Esophagus (tissue), 2 donors: ENCODE measurements around the gene HEBP2. TPM values are rescaled to one million over a fixed set of nuclear protein-coding genes. Genes with fewer than 3 reads are reported as not detected.

Source experiments
- H3K27ac ChIP-seq, 2 donors: one replicate each; pipeline ENCODE4 v1.5.1; 2013; ENCODE audit warnings: low read depth in 2 of 2, mild to moderate bottlenecking in 2 of 2, inconsistent platforms in 1 of 2, low read length in 1 of 2, moderate library complexity in 1 of 2
- H3K27me3 ChIP-seq, 2 donors: one replicate each; pipeline ENCODE4 v1.6.1; 2013; ENCODE audit warnings: low read length in 2 of 2, control low read depth in 1 of 2, mild to moderate bottlenecking in 1 of 2; ENCODE audit not compliant: insufficient read depth in 2 of 2, control insufficient read depth in 1 of 2
- H3K36me3 ChIP-seq, 2 donors: one replicate each; pipeline ENCODE4 v1.6.1; 2013; ENCODE audit warnings: low read length in 1 of 2; ENCODE audit not compliant: control insufficient read depth in 2 of 2, insufficient read depth in 2 of 2
- H3K4me1 ChIP-seq, 2 donors: one replicate each; pipeline ENCODE4 v1.6.1; 2013; ENCODE audit warnings: low read length in 1 of 2; ENCODE audit not compliant: control insufficient read depth in 2 of 2, insufficient read depth in 2 of 2
- H3K4me3 ChIP-seq, 2 donors: one replicate each; pipeline ENCODE4 v1.5.1; 2013; ENCODE audit warnings: low read length in 2 of 2, mild to moderate bottlenecking in 2 of 2, low read depth in 1 of 2, moderate library complexity in 1 of 2
- H3K9me3 ChIP-seq, 2 donors: one replicate each; pipeline ENCODE4 v1.6.1; 2013; ENCODE audit warnings: mild to moderate bottlenecking in 2 of 2, low read depth in 1 of 2, low read length in 1 of 2, moderate library complexity in 1 of 2; ENCODE audit not compliant: control insufficient read depth in 2 of 2, insufficient read depth in 1 of 2
- WGBS, 2 donors: extraction: QIAGEN DNeasy Blood & Tissue Kit; methylation state at CpG; one replicate each; pipeline ENCODE4 v1.1.7; 2013; 5-methylcytosine and 5-hydroxymethylcytosine counted together
- polyA plus RNA-seq, 2 donors: library from polyadenylated mRNA; stranded (reverse); fragments of 200-250 nt; gene quantifications; one replicate each; pipeline ENCODE4 v1.2.3, GENCODE V29; 2013
- donor health status: healthy with polysubstance abuse.
- donor health status: Bipolar disorder and iron deficiency.

HEBP2 gene
- polyA plus RNA-seq, 2 donors, result 66.4 to 70.5 TPM

GRCh38 chr6:138467901-138468300 is 63.9 kb downstream of the HEBP2 start:
- H3K27ac ChIP-seq, result no peak overlapping the region
- H3K36me3 ChIP-seq, result peaks cover 0 to 7% of the 10 kb centered on the region in 2 donors
- no peaks in the 10 kb centered on the region for H3K9me3 ChIP-seq

GRCh38 chr6:138468320-138469015 is 64.4 kb downstream of the HEBP2 start:
- no peaks in the 10 kb centered on the region for H3K4me1 ChIP-seq
- no peak overlapping the region for H3K27ac ChIP-seq
- no peaks in the 10 kb centered on the region for H3K9me3 ChIP-seq
- WGBS, 2 donors, result 92% methylated on average over 9 of the region's 9 CpGs
- H3K27me3 ChIP-seq, result no peaks in the 10 kb centered on the region
- H3K36me3 ChIP-seq, result peaks cover 0 to 7% of the 10 kb centered on the region in 2 donors
- no peak overlapping the region for H3K4me3 ChIP-seq

More at GRCh38 chr6:138467901-138468300, 63.9 kb downstream of the HEBP2 start:
- H3K4me3 ChIP-seq, result no peak overlapping the region
- H3K27me3 ChIP-seq, result no peaks in the 10 kb centered on the region
- no peaks in the 10 kb centered on the region for H3K4me1 ChIP-seq

Other genes starting within 250 kb of the HEBP2 start
- under 1 TPM; 0.15 to 0.20 TPM for gene ARFGEF3, start 242.3 kb upstream of the HEBP2 start, polyA plus RNA-seq
- not detected for gene PBOV1, start 185.7 kb upstream of the HEBP2 start, polyA plus RNA-seq
- gene SMIM28, start 26.3 kb upstream of the HEBP2 start, polyA plus RNA-seq, result not detected
- 10 to 100 TPM in 1 of 2 donors, 1 to 10 TPM in 1; 6.5 to 12.9 TPM for gene NHSL1, start 95.3 kb downstream of the HEBP2 start, polyA plus RNA-seq